GM12892 (cell line): ENCODE results near the gene POGK.

Experiments
- POLR2A ChIP-seq: IDR thresholded peaks from 2 replicates; pipeline ENCODE4 v1.6.1; 2011; ENCODE audit warnings: low read depth, low read length, control low read depth
- POLR2AphosphoS5 ChIP-seq: IDR thresholded peaks from 2 replicates; pipeline ENCODE4 v1.6.1; 2011; ENCODE audit warnings: low read depth, low read length, control low read depth
- TAF1 ChIP-seq: IDR thresholded peaks from 2 replicates; pipeline ENCODE4 v1.6.1; 2011; ENCODE audit warnings: low read depth, mild to moderate bottlenecking, control low read depth, low read length, borderline replicate concordance

GRCh38 chr1:166813508-166814223 lies 25.6 kb upstream of the POGK start:
- no peak for TF ChIP-seq POLR2A
- no peak for TF ChIP-seq TAF1
- no peak for TF ChIP-seq POLR2AphosphoS5
